Measurements from ENCODE around the gene CSF2RB.

DNA sequence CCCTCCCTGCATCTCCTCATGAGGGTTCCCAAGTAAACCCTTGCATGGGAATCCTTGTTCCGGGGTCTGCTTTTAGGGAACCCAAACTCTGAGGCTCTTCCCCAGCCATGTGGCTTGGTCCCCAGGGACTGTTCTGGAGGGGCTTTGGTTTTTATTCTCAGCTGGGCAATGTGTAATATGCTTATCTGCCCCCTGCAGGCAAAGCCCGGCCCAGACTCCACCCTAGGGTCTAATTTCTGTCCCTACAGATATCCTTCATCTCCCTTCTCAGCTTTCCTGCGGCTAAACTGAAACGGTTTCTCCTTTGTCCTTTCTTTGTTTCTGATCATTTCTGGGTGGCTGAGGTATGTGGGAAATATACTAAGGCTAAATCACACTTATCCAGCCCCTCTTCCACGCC is 68.7 kb downstream of the CSF2RB start:
- TF ChIP-seq KDM1A (IDR thresholded peaks at IDR 0.05; ENCODE audit: low read depth) (no peak), RCOR1 (IDR thresholded peaks at IDR 0.05; ENCODE audit: low read depth, low read length) (no peak), POLR2A (IDR thresholded peaks at IDR 0.05; ENCODE audit: low read length) (no peak)
- TF ChIP-seq, protein P1, sequence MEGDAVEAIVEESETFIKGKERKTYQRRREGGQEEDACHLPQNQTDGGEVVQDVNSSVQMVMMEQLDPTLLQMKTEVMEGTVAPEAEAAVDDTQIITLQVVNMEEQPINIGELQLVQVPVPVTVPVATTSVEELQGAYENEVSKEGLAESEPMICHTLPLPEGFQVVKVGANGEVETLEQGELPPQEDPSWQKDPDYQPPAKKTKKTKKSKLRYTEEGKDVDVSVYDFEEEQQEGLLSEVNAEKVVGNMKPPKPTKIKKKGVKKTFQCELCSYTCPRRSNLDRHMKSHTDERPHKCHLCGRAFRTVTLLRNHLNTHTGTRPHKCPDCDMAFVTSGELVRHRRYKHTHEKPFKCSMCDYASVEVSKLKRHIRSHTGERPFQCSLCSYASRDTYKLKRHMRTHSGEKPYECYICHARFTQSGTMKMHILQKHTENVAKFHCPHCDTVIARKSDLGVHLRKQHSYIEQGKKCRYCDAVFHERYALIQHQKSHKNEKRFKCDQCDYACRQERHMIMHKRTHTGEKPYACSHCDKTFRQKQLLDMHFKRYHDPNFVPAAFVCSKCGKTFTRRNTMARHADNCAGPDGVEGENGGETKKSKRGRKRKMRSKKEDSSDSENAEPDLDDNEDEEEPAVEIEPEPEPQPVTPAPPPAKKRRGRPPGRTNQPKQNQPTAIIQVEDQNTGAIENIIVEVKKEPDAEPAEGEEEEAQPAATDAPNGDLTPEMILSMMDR (IDR thresholded peaks at IDR 0.05): no peak
- TF ChIP-seq, protein P2, sequence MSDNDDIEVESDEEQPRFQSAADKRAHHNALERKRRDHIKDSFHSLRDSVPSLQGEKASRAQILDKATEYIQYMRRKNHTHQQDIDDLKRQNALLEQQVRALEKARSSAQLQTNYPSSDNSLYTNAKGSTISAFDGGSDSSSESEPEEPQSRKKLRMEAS (IDR thresholded peaks at IDR 0.05): no peak
